ENCODE data around the gene CDH4.

CDH4 gene

DNA sequence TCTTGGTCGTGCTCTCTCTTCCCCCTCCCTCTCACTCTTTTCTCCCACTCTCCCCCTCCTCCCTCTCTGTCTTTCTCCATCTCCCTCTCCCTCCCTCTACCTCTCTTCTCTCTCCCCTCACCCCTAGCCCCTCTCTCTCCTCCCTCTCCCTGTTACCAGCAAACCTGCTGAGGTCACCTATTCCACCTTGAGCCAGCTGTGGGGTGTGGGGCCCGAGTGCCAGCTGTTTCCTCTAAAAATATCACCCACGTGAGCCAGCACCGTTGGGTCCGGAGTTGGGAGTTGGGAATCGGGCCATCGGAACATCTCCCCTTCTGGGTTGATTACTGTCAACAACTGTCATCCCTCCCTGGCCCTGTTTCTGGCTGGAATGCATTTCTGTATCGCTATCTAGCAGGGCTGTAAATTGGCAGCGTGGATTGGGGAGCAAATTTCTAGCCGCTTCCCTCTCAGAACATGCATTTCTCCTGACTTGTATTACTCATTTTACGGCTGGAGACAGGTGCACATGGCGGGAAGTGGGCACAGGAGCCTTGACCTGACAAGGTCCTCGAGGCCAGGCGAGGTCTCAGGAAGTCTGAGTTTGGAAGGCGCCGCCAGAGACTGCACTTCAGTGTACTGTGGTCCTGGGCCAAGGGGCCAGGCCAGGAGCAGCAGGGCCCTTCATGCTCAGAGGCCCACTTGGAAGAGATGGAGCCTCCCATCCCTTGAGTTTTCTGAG is 165.3 kb downstream of the CDH4 start:
- DNase-seq (ENCODE audit: low read depth in 1 of 2, low spot score in 1 of 2), result no peak
- Histone ChIP-seq H3K27me3 (ENCODE audit: insufficient read depth, poor library complexity, severe bottlenecking) (no peaks in the 10 kb centered on the region), H3K4me3 (replicated peaks; ENCODE audit: insufficient read depth, low read length) (no peak overlapping the region), H3K27ac (replicated peaks) (no peak overlapping the region)
- TF ChIP-seq GABPA (IDR thresholded peaks at IDR 0.05; ENCODE audit: low read depth), result no peak
- TF ChIP-seq POLR2AphosphoS5 (IDR thresholded peaks at IDR 0.05; ENCODE audit: low read depth), result no peak
- TF ChIP-seq, protein P1, sequence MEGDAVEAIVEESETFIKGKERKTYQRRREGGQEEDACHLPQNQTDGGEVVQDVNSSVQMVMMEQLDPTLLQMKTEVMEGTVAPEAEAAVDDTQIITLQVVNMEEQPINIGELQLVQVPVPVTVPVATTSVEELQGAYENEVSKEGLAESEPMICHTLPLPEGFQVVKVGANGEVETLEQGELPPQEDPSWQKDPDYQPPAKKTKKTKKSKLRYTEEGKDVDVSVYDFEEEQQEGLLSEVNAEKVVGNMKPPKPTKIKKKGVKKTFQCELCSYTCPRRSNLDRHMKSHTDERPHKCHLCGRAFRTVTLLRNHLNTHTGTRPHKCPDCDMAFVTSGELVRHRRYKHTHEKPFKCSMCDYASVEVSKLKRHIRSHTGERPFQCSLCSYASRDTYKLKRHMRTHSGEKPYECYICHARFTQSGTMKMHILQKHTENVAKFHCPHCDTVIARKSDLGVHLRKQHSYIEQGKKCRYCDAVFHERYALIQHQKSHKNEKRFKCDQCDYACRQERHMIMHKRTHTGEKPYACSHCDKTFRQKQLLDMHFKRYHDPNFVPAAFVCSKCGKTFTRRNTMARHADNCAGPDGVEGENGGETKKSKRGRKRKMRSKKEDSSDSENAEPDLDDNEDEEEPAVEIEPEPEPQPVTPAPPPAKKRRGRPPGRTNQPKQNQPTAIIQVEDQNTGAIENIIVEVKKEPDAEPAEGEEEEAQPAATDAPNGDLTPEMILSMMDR (IDR thresholded peaks at IDR 0.05; ENCODE audit: insufficient read depth, low read length), result no peak
- TF ChIP-seq SPI1 (IDR thresholded peaks at IDR 0.05; ENCODE audit: borderline replicate concordance, low read depth), result no peak
- TF ChIP-seq, protein P2, sequence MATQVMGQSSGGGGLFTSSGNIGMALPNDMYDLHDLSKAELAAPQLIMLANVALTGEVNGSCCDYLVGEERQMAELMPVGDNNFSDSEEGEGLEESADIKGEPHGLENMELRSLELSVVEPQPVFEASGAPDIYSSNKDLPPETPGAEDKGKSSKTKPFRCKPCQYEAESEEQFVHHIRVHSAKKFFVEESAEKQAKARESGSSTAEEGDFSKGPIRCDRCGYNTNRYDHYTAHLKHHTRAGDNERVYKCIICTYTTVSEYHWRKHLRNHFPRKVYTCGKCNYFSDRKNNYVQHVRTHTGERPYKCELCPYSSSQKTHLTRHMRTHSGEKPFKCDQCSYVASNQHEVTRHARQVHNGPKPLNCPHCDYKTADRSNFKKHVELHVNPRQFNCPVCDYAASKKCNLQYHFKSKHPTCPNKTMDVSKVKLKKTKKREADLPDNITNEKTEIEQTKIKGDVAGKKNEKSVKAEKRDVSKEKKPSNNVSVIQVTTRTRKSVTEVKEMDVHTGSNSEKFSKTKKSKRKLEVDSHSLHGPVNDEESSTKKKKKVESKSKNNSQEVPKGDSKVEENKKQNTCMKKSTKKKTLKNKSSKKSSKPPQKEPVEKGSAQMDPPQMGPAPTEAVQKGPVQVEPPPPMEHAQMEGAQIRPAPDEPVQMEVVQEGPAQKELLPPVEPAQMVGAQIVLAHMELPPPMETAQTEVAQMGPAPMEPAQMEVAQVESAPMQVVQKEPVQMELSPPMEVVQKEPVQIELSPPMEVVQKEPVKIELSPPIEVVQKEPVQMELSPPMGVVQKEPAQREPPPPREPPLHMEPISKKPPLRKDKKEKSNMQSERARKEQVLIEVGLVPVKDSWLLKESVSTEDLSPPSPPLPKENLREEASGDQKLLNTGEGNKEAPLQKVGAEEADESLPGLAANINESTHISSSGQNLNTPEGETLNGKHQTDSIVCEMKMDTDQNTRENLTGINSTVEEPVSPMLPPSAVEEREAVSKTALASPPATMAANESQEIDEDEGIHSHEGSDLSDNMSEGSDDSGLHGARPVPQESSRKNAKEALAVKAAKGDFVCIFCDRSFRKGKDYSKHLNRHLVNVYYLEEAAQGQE (IDR thresholded peaks at IDR 0.05; ENCODE audit: insufficient replicate concordance, low read depth), result no peak

DNA sequence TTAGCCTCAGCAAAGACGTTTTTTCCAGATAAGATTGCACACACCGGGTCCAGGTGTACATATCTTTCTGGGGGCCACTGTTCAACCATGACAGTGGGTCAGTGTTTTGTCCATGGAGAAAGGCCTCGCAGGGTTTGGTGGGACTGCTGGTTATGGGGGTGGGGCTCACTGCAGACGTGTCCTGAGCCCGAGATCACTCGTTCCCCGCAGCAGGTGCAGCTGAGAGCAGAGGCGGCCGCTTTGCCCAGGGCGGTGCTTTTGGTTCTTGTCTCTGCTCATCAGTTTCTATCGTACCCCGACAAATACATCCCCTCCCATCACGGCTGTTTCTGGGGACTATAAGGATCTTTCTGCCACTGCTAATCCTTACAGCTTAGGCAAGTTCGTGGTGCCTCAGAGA is 166.9 kb downstream of the CDH4 start:
- no peak for DNase-seq (ENCODE audit: low read depth in 1 of 2, low spot score in 1 of 2)
- Histone ChIP-seq H3K27me3 (ENCODE audit: insufficient read depth, poor library complexity, severe bottlenecking) (no peaks in the 10 kb centered on the region), H3K27ac (replicated peaks) (no peak overlapping the region), H3K4me3 (replicated peaks; ENCODE audit: insufficient read depth, low read length) (no peak overlapping the region)
- TF ChIP-seq GABPA (IDR thresholded peaks at IDR 0.05; ENCODE audit: low read depth), result no peak
- no peak for TF ChIP-seq SPI1 (IDR thresholded peaks at IDR 0.05; ENCODE audit: borderline replicate concordance, low read depth)
- TF ChIP-seq, protein P2 (IDR thresholded peaks at IDR 0.05; ENCODE audit: insufficient replicate concordance, low read depth), result no peak
- TF ChIP-seq, protein P1 (IDR thresholded peaks at IDR 0.05; ENCODE audit: insufficient read depth, low read length), result no peak
- TF ChIP-seq POLR2AphosphoS5 (IDR thresholded peaks at IDR 0.05; ENCODE audit: low read depth), result no peak

DNA sequence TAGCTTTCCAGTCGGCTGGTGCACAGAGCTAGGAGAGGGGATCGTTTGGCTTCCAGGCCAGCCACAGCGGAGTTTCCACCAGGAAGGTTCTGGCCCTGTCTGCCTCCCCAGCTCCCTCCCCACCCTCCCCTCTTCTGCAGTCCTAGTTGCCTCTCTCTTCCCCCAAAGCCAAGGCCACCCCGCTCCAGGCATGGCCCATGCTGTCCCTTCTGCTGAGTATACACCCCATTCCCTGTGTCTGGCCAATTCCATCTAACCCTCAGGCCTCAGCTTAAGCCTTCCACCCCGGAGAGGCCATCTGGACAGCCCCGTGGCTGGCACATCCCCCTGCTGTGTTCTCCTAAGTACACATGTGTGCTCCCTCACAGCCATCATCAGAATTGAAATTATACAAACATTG is 167.4 kb downstream of the CDH4 start:
- TF ChIP-seq POLR2AphosphoS5 (IDR thresholded peaks at IDR 0.05; ENCODE audit: low read depth) (no peak), SPI1 (IDR thresholded peaks at IDR 0.05; ENCODE audit: borderline replicate concordance, low read depth) (no peak), GABPA (IDR thresholded peaks at IDR 0.05; ENCODE audit: low read depth) (no peak)
- TF ChIP-seq, protein P1 (IDR thresholded peaks at IDR 0.05; ENCODE audit: insufficient read depth, low read length), result no peak
- TF ChIP-seq, protein P2 (IDR thresholded peaks at IDR 0.05; ENCODE audit: insufficient replicate concordance, low read depth), result no peak
- Histone ChIP-seq H3K27me3 (ENCODE audit: insufficient read depth, poor library complexity, severe bottlenecking) (no peaks in the 10 kb centered on the region), H3K4me3 (replicated peaks; ENCODE audit: insufficient read depth, low read length) (no peak overlapping the region), H3K27ac (replicated peaks) (no peak overlapping the region)
- no peak for DNase-seq (ENCODE audit: low read depth in 1 of 2, low spot score in 1 of 2)
